ENCODE data around the gene CASP8. TPM values are rescaled to one million over a fixed set of nuclear protein-coding genes. Genes with fewer than 3 reads are reported as not detected.

The CASP8 gene
- total and polyA plus RNA-seq, 9 of the 15 experiments (the other 6 are each of a cell fraction or from before 2014, with no cell fraction given): 10.2 to 31.4 (median 19.4) TPM

DNA sequence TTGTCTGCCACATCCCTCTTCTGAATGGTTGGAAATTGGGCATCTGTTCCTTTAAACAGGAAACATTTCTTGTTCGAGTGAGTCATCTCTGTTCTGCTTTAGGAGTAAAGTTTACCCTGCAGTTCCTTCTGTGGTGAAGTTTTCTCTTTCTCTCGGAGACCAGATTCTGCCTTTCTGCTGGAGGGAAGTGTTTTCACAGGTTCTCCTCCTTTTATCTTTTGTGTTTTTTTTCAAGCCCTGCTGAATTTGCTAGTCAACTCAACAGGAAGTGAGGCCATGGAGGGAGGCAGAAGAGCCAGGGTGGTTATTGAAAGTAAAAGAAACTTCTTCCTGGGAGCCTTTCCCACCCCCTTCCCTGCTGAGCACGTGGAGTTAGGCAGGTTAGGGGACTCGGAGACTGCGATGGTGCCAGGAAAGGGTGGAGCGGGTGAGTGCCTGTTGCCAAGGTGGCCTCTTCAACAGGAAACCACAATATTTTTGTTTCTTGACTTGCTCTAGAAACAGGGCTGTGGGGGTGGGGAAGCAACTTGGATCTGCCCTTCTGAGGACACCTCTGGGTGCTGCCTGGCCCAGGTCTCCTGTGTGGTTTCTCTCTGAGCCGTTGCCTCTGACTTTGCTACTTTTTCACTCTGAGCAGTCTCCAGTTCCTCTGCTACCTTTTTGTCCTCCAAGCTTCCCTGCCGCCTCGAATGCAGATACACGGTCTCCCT is 2.2 kb upstream of the CASP8 start (continued):
- TF ChIP-seq CHD7 (IDR thresholded peaks at IDR 0.05; ENCODE audit: low read depth, low read length) (no peak), DPF2 (IDR thresholded peaks at IDR 0.05) (peak; percentile 25), ZNF77 (CRISPR knock-in tag; IDR thresholded peaks at IDR 0.05) (no peak), POLR2G (IDR thresholded peaks at IDR 0.05; ENCODE audit: low read depth, low read length) (peak; percentile 46; the same call in 1 of the 2 replicates), SRSF3 (IDR thresholded peaks at IDR 0.05; ENCODE audit: insufficient read depth, low read length) (no peak), MBD2 (IDR thresholded peaks at IDR 0.05; ENCODE audit: borderline replicate concordance, low read depth) (peak; percentile 20; the same call in 1 of the 2 replicates), ZSCAN29 (IDR thresholded peaks at IDR 0.05) (no peak), RFX1 (IDR thresholded peaks at IDR 0.05) (peak; percentile 34; the same call in 1 of the 2 replicates), PHF8 (IDR thresholded peaks at IDR 0.05; ENCODE audit: borderline replicate concordance, low read length) (peak; percentile 39; the same call in 1 of the 2 replicates), POLR2AphosphoS5 (IDR thresholded peaks at IDR 0.05; ENCODE audit: control insufficient read depth, insufficient read depth, low read depth, low read length) (no peak), L3MBTL2 (IDR thresholded peaks at IDR 0.05) (peak; percentile 83), HDAC1 (IDR thresholded peaks at IDR 0.05) (0 out of 4 replicates have a peak, but pooled peaks of 1 of the 2 experiments have one; percentile 27), BCL6 (CRISPR knock-in tag; IDR thresholded peaks at IDR 0.05) (no peak), GTF2B (IDR thresholded peaks at IDR 0.05; ENCODE audit: extremely low read depth, insufficient read length) (no peak), ZBTB1 (CRISPR knock-in tag; IDR thresholded peaks at IDR 0.05; ENCODE audit: borderline replicate concordance, low read depth) (no peak), PHB (CRISPR knock-in tag; IDR thresholded peaks at IDR 0.05) (no peak), ZBTB17 (CRISPR knock-in tag; IDR thresholded peaks at IDR 0.05) (0 out of 2 replicates have a peak, but pooled peaks have one; percentile 44)
